ENCODE measurements around the gene IFITM2.

IFITM2 gene

DNA sequence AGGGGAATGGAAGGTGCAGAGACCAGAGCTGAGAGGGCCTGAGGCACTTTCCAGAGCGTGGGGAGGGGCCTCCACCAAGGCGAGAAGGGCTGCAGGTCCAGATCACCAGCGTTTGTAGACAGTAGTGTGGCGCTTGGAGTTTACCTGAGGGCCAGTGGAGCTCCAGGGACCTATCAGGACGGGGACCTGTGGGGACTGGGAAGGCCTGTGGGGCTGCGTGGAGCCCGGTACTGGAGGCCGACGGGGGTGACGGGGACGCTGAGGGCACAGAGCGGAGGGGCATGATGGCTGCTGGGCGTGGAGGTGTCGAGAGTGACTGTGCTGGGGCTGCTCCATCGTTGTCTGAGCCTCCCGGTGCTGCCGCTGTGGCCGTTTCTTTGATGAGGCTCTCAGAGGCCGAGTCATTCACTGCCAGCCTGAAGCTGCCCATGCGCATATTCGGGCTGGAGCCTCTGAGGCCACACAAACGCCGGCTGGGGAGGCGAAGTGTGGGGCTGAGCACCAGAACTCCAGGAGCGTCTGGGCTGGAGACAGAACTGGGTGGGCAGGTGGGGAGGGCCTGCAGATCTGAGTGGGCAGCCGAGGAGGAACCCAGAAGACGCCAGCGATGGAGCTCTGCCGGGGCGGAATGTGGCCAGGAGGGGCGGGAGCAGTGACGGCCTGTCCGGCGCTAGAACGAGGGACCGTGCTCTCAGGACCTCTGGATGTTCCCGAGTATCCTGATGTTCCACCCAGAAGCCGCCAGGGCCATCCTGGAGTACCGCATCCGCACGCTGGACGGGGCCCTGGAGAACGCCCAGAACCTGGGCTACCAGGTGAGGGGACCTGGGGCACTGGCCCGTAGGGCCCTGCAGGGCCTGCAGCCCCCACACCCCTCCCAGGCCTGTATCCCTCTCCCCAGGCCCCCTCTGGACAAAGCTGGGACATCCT, 16.1 kb upstream of the IFITM2 start:
- Histone ChIP-seq H3K9me3 (ENCODE audit: insufficient read depth, low read length) (no peaks in the 10 kb centered on the region), H3K4me1 (ENCODE audit: low read length) (peaks cover 12% of the 10 kb centered on the region), H3K27me3 (ENCODE audit: low read depth, low read length) (peaks cover 9% of the 10 kb centered on the region; the same call in 1 of the 2 replicates), H2AFZ (ENCODE audit: low read depth, low read length) (no peak overlapping the region), H3K4me3 (ENCODE audit: low read length) (no peak overlapping the region), H3K36me3 (replicated peaks; ENCODE audit: low read depth, low read length) (peaks cover 10% of the 10 kb centered on the region), H3K79me2 (ENCODE audit: low read length) (no peaks in the 10 kb centered on the region; the same call in 1 of the 2 replicates), H3K9ac (ENCODE audit: low read length) (no peak overlapping the region), H3K4me2 (ENCODE audit: low read length) (no peak overlapping the region), H3K27ac (ENCODE audit: low read length) (no peak overlapping the region), H4K20me1 (ENCODE audit: insufficient read depth, low read length) (no peaks in the 10 kb centered on the region)
- no peak for TF ChIP-seq EZH2phosphoT487 (IDR thresholded peaks at IDR 0.05; ENCODE audit: low read depth)
- TF ChIP-seq, protein P1, sequence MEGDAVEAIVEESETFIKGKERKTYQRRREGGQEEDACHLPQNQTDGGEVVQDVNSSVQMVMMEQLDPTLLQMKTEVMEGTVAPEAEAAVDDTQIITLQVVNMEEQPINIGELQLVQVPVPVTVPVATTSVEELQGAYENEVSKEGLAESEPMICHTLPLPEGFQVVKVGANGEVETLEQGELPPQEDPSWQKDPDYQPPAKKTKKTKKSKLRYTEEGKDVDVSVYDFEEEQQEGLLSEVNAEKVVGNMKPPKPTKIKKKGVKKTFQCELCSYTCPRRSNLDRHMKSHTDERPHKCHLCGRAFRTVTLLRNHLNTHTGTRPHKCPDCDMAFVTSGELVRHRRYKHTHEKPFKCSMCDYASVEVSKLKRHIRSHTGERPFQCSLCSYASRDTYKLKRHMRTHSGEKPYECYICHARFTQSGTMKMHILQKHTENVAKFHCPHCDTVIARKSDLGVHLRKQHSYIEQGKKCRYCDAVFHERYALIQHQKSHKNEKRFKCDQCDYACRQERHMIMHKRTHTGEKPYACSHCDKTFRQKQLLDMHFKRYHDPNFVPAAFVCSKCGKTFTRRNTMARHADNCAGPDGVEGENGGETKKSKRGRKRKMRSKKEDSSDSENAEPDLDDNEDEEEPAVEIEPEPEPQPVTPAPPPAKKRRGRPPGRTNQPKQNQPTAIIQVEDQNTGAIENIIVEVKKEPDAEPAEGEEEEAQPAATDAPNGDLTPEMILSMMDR (IDR thresholded peaks at IDR 0.05; ENCODE audit: low read depth, low read length), result no peak

DNA sequence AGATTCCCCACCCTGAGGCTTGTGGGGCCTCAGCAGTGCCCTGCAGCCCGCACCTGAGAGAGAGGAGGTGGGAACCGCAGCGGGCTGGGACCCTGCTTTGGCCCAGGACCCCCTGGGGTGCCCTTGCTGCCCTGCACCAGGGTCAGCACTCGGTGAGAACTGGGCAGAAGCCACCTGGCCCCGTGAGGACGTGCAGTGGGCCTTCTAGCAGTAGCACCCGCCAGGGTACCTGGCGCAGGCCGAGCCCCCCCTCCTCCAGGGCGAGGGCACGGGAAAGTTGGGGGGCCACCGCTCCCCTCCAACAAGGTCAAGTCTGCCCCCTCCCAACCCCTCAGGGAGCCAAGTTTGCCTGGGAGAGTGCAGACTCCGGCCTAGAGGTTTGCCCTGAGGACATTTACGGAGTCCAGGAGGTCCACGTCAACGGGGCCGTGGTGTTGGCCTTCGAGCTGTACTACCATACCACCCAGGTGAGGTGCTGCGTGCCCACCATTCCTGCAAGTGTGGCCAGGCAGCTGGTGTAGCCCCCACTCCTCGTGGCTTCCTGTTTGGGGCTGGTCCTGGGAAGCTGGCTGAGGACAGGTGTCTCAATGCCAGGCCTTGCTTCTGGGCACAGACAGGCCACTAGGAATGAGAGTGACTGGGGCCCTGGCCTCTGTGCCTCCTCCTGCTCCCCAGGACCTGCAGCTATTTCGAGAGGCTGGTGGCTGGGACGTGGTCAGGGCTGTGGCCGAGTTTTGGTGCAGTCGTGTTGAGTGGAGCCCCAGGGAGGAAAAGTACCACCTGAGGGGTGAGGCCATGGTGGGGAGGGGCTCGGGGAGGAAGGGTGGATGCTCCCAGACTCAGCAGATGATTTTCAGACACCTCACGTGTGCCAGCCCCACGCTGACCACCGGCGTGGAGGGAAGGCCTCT, 15.2 kb upstream of the IFITM2 start:
- Histone ChIP-seq H3K27me3 (ENCODE audit: low read depth, low read length) (peaks cover 9% of the 10 kb centered on the region; the same call in 1 of the 2 replicates), H3K79me2 (ENCODE audit: low read length) (no peaks in the 10 kb centered on the region; the same call in 1 of the 2 replicates), H3K9me3 (ENCODE audit: insufficient read depth, low read length) (no peaks in the 10 kb centered on the region), H3K27ac (ENCODE audit: low read length) (no peak overlapping the region), H3K36me3 (replicated peaks; ENCODE audit: low read depth, low read length) (peaks cover 10% of the 10 kb centered on the region), H3K4me2 (ENCODE audit: low read length) (no peak overlapping the region), H3K4me3 (ENCODE audit: low read length) (no peak overlapping the region), H3K4me1 (ENCODE audit: low read length) (peaks cover 12% of the 10 kb centered on the region), H4K20me1 (ENCODE audit: insufficient read depth, low read length) (no peaks in the 10 kb centered on the region), H2AFZ (ENCODE audit: low read depth, low read length) (no peak overlapping the region), H3K9ac (ENCODE audit: low read length) (no peak overlapping the region)
- no peak for TF ChIP-seq EZH2phosphoT487 (IDR thresholded peaks at IDR 0.05; ENCODE audit: low read depth)
- TF ChIP-seq, protein P1 (IDR thresholded peaks at IDR 0.05; ENCODE audit: low read depth, low read length), result no peak

DNA sequence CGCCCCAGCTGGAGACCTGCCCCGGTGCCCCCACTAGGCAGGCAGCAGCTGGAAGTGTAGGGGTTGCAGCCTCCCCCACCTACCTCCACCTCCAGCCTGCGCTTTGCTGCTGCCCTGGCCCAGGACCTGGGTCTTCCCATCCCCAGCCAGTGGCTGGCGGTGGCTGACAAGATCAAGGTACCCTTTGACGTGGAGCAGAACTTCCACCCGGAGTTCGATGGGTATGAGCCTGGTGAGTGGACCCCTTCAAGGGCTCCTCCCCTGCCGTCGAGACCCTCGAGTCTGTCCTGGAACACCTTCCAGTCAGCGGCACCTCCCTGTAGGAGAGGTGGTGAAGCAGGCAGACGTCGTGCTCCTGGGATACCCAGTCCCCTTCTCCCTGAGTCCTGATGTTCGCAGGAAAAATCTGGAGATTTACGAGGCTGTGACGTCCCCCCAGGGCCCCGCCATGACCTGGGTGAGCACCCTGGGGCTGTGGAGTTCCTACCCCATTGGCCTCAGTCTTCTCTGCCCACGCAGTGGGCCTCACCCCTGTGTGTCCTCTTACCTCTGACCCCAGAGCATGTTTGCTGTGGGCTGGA, 14.3 kb upstream of the IFITM2 start:
- no peak for TF ChIP-seq EZH2phosphoT487 (IDR thresholded peaks at IDR 0.05; ENCODE audit: low read depth)
- TF ChIP-seq, protein P1 (IDR thresholded peaks at IDR 0.05; ENCODE audit: low read depth, low read length), result no peak
- H3K9me3 ChIP-seq (ENCODE audit: insufficient read depth, low read length), result no peaks in the 10 kb centered on the region

More for the DNA sequence above, 14.3 kb upstream of the IFITM2 start:
- no peak overlapping the region for H3K4me3 ChIP-seq (ENCODE audit: low read length)
- no peaks in the 10 kb centered on the region; the same call in 1 of the 2 replicates for H3K79me2 ChIP-seq (ENCODE audit: low read length)
- H2AFZ ChIP-seq (ENCODE audit: low read depth, low read length), result no peak overlapping the region
- no peaks in the 10 kb centered on the region for H4K20me1 ChIP-seq (ENCODE audit: insufficient read depth, low read length)
- H3K36me3 ChIP-seq (replicated peaks; ENCODE audit: low read depth, low read length), result peaks cover 10% of the 10 kb centered on the region
- H3K4me2 ChIP-seq (ENCODE audit: low read length), result no peak overlapping the region
- H3K27ac ChIP-seq (ENCODE audit: low read length), result no peak overlapping the region
- no peak overlapping the region for H3K9ac ChIP-seq (ENCODE audit: low read length)
- H3K4me1 ChIP-seq (ENCODE audit: low read length), result peaks cover 6% of the 10 kb centered on the region; the same call in 1 of the 2 replicates
- no peaks in the 10 kb centered on the region; the same call in 1 of the 2 replicates for H3K27me3 ChIP-seq (ENCODE audit: low read depth, low read length)
